Left hindlimb (tissue), 1 donor: Measurements from ENCODE around the gene AGMAT.

Source experiments
- DNase-seq: peaks from one replicate; pipeline ENCODE4 v3.0.0-alpha.2; 2018

Gene AGMAT

GRCh38 chr1:15522551-15522950, 62.3 kb downstream of the AGMAT start:
- DNase-seq, result no peak
